Dermis microvascular lymphatic vessel endothelial cell (primary cell): ENCODE results near the gene QRFP. TPM values are rescaled to one million over a fixed set of nuclear protein-coding genes. Genes with fewer than 3 reads are reported as not detected.

ENCODE experiments used
- DNase-seq, 2 donors: peaks; one replicate each; pipeline versions ENCODE4 v3.0.0 to v3.0.0-alpha.2; 2010; ENCODE audit warnings: low read depth in 2 of 2
- total RNA-seq: library from RNA; depleted of rRNA; stranded (reverse); fragments of >200 nt; gene quantifications from 2 replicates; pipeline ENCODE4 v1.2.1, GENCODE V29; 2014

The QRFP gene
- not detected in 2 replicates for total RNA-seq

GRCh38 chr9:130896233-130897014 lies at the start of gene QRFP:
QRFP (minus strand) TSS chr9:130896812; CDS start chr9:130893838, 2,974 bp downstream.
- DNase-seq: no peak

GRCh38 chr9:130945173-130945572 lies 48.6 kb upstream of the QRFP start:
- no peak for DNase-seq

- no peak for DNase-seq
Observed at GRCh38 chr9:130944510-130945058, 48.0 kb upstream of the QRFP start.

GRCh38 chr9:130943777-130944176 lies 47.2 kb upstream of the QRFP start:
- DNase-seq: no peak

- DNase-seq: no peak
Observed at GRCh38 chr9:130943221-130943620, 46.6 kb upstream of the QRFP start.

GRCh38 chr9:130942679-130943078 lies 46.1 kb upstream of the QRFP start:
- no peak for DNase-seq

- no peak for DNase-seq
Observed at GRCh38 chr9:130942084-130942483, 45.5 kb upstream of the QRFP start.

- peak in 1 of 2 donors; percentile 55 for DNase-seq
Observed at GRCh38 chr9:130940693-130941576, 44.3 kb upstream of the QRFP start.

- DNase-seq: no peak
Observed at GRCh38 chr9:130940027-130940549, 43.5 kb upstream of the QRFP start.

GRCh38 chr9:130939405-130940026 lies 42.9 kb upstream of the QRFP start:
- DNase-seq: peak in 1 of 2 donors; percentile 18

- peak in 1 of 2 donors; percentile 19 for DNase-seq
Observed at GRCh38 chr9:130938652-130939404, 42.2 kb upstream of the QRFP start, which contains the start of gene FIBCD1. FIBCD1 (minus strand) TSS chr9:130939247; CDS start chr9:130938607, 640 bp downstream.

- DNase-seq: no peak
Observed at GRCh38 chr9:130938184-130938651, 41.6 kb upstream of the QRFP start.

GRCh38 chr9:130937146-130938076 lies 40.8 kb upstream of the QRFP start:
- DNase-seq: no peak

GRCh38 chr9:130936285-130937117 lies 39.9 kb upstream of the QRFP start:
- DNase-seq: peak in 1 of 2 donors; percentile 12

GRCh38 chr9:130935648-130936271 lies 39.1 kb upstream of the QRFP start:
- no peak for DNase-seq

GRCh38 chr9:130934702-130935647 lies 38.4 kb upstream of the QRFP start:
- no peak for DNase-seq

GRCh38 chr9:130934246-130934645 lies 37.6 kb upstream of the QRFP start:
- no peak for DNase-seq
